Effector memory CD8-positive, alpha-beta T cell (primary cell): ENCODE data around the gene SOAT2.
A peak's percentile ranks its signal among the peaks of the same experiment; 100 is the strongest.

ENCODE experiments used
- ATAC-seq: fragments of 150-1000 bp; cut with Tn5 transposase; replicated peaks from 2 replicates; pipeline ENCODE4 v1.10.0; 2021; ENCODE audit warnings: mild to moderate bottlenecking, moderate library complexity
- DNase-seq, 3 experiments: peaks; one replicate each; pipeline ENCODE4 v3.0.0; 2021
- H3K27ac Mint-ChIP-seq, 2 donors: one replicate each; pipeline ENCODE4 v1.8.0; 2022; ENCODE audit warnings: mild to moderate bottlenecking in 2 of 2, mixed read lengths in 2 of 2, moderate library complexity in 2 of 2
- H3K27me3 Mint-ChIP-seq, 2 donors: one replicate each; pipeline ENCODE4 v1.8.0; 2022; ENCODE audit warnings: mixed read lengths in 2 of 2
- H3K36me3 Mint-ChIP-seq: one replicate; pipeline ENCODE4 v1.8.0; 2022; ENCODE audit warnings: mild to moderate bottlenecking, moderate library complexity, mixed read lengths; ENCODE audit not compliant: insufficient read depth
- H3K4me1 Mint-ChIP-seq, 2 donors: one replicate each; pipeline ENCODE4 v1.8.0; 2022; ENCODE audit warnings: low read depth in 2 of 2, mixed read lengths in 2 of 2
- H3K4me3 Mint-ChIP-seq, 2 donors: one replicate each; pipeline ENCODE4 v1.8.0; 2022; ENCODE audit warnings: mild to moderate bottlenecking in 2 of 2, mixed read lengths in 2 of 2, moderate library complexity in 2 of 2
- H3K9me3 Mint-ChIP-seq, 2 donors: one replicate each; pipeline ENCODE4 v1.8.0; 2022; ENCODE audit warnings: mixed read lengths in 2 of 2

SOAT2 gene

GRCh38 chr12:53062011-53062961 is 41.0 kb upstream of the SOAT2 start:
- no peak overlapping the region for H3K4me3 Mint-ChIP-seq
- H3K27me3 Mint-ChIP-seq = peaks cover 0 to 11% of the 10 kb centered on the region in 2 donors
- peaks cover 26% of the 10 kb centered on the region for H3K36me3 Mint-ChIP-seq
- peak overlapping the region in 1 of 2 donors; percentile 41 for H3K27ac Mint-ChIP-seq
- no peaks in the 10 kb centered on the region for H3K9me3 Mint-ChIP-seq
- ATAC-seq (no peak), DNase-seq (no peak)
- H3K4me1 Mint-ChIP-seq = peaks cover 9 to 13% of the 10 kb centered on the region in 2 donors

GRCh38 chr12:53062977-53063707 is 40.1 kb upstream of the SOAT2 start:
- H3K4me1 Mint-ChIP-seq = peaks cover 9 to 14% of the 10 kb centered on the region in 2 donors
- ATAC-seq (no peak), DNase-seq (no peak)
- H3K9me3 Mint-ChIP-seq = no peaks in the 10 kb centered on the region
- H3K4me3 Mint-ChIP-seq = no peak overlapping the region
- peaks cover 27% of the 10 kb centered on the region for H3K36me3 Mint-ChIP-seq
- peaks cover 0 to 5% of the 10 kb centered on the region in 2 donors for H3K27me3 Mint-ChIP-seq
- peak overlapping the region in 1 of 2 donors; percentile 41 for H3K27ac Mint-ChIP-seq

- no peak for ATAC-seq
- peaks cover 10 to 17% of the 10 kb centered on the region in 2 donors for H3K4me1 Mint-ChIP-seq
- peaks cover 28% of the 10 kb centered on the region for H3K36me3 Mint-ChIP-seq
- DNase-seq = no peak
- no peaks in the 10 kb centered on the region for H3K9me3 Mint-ChIP-seq
- H3K27ac Mint-ChIP-seq = no peak overlapping the region
- no peaks in the 10 kb centered on the region for H3K27me3 Mint-ChIP-seq
- no peak overlapping the region for H3K4me3 Mint-ChIP-seq
Measured at GRCh38 chr12:53063708-53064612, 39.3 kb upstream of the SOAT2 start.

GRCh38 chr12:53064613-53065436 is 38.5 kb upstream of the SOAT2 start:
- peak overlapping the region in 1 of 2 donors; percentile 77 for H3K27ac Mint-ChIP-seq
- DNase-seq (no peak), ATAC-seq (no peak)
- H3K36me3 Mint-ChIP-seq = peaks cover 32% of the 10 kb centered on the region
- H3K4me1 Mint-ChIP-seq = peaks cover 10 to 21% of the 10 kb centered on the region in 2 donors
- H3K27me3 Mint-ChIP-seq = no peaks in the 10 kb centered on the region
- no peaks in the 10 kb centered on the region for H3K9me3 Mint-ChIP-seq
- H3K4me3 Mint-ChIP-seq = no peak overlapping the region

- peaks cover 32% of the 10 kb centered on the region for H3K36me3 Mint-ChIP-seq
- ATAC-seq (no peak), DNase-seq (no peak)
- H3K27ac Mint-ChIP-seq = peak overlapping the region in 1 of 2 donors; percentile 77
- H3K27me3 Mint-ChIP-seq = no peaks in the 10 kb centered on the region
- H3K9me3 Mint-ChIP-seq = no peaks in the 10 kb centered on the region
- H3K4me3 Mint-ChIP-seq = no peak overlapping the region
- peaks cover 10 to 23% of the 10 kb centered on the region in 2 donors for H3K4me1 Mint-ChIP-seq
Measured at GRCh38 chr12:53065470-53065869, 37.8 kb upstream of the SOAT2 start.

GRCh38 chr12:53065975-53066931 is 37.0 kb upstream of the SOAT2 start:
- Mint-ChIP-seq H3K27ac (peak overlapping the region in 1 of 2 donors; percentile 35), H3K27me3 (no peaks in the 10 kb centered on the region), H3K4me1 (peaks cover 13 to 26% of the 10 kb centered on the region in 2 donors), H3K9me3 (no peaks in the 10 kb centered on the region), H3K36me3 (peaks cover 37% of the 10 kb centered on the region), H3K4me3 (no peak overlapping the region)
- DNase-seq (peak; percentile 63 to 64 (median 64)), ATAC-seq (peak; percentile 84)

GRCh38 chr12:53067074-53067992 is 36.0 kb upstream of the SOAT2 start:
- peak overlapping the region in 1 of 2 donors; percentile 35 for H3K27ac Mint-ChIP-seq
- H3K27me3 Mint-ChIP-seq = no peaks in the 10 kb centered on the region
- peaks cover 45% of the 10 kb centered on the region for H3K36me3 Mint-ChIP-seq
- DNase-seq (no peak), ATAC-seq (no peak)
- peaks cover 18 to 29% of the 10 kb centered on the region in 2 donors for H3K4me1 Mint-ChIP-seq
- no peaks in the 10 kb centered on the region for H3K9me3 Mint-ChIP-seq
- H3K4me3 Mint-ChIP-seq = no peak overlapping the region

GRCh38 chr12:53067993-53068770 is 35.1 kb upstream of the SOAT2 start:
- DNase-seq (no peak), ATAC-seq (no peak)
- Mint-ChIP-seq H3K27me3 (no peaks in the 10 kb centered on the region), H3K9me3 (no peaks in the 10 kb centered on the region), H3K27ac (peak overlapping the region; percentile 41 to 70), H3K4me1 (peaks cover 18 to 31% of the 10 kb centered on the region in 2 donors), H3K36me3 (peaks cover 49% of the 10 kb centered on the region), H3K4me3 (no peak overlapping the region)

GRCh38 chr12:53068811-53069585 is 34.3 kb upstream of the SOAT2 start:
- no peaks in the 10 kb centered on the region for H3K27me3 Mint-ChIP-seq
- DNase-seq = no peak
- no peak overlapping the region for H3K4me3 Mint-ChIP-seq
- H3K9me3 Mint-ChIP-seq = no peaks in the 10 kb centered on the region
- H3K27ac Mint-ChIP-seq = peak overlapping the region; percentile 41 to 74
- H3K4me1 Mint-ChIP-seq = peaks cover 20 to 33% of the 10 kb centered on the region in 2 donors
- ATAC-seq = no peak
- peaks cover 57% of the 10 kb centered on the region for H3K36me3 Mint-ChIP-seq
